HG02678 (cell line): Measurements from ENCODE around the gene ACSL4.
"Not testable (repeated sequence)": the region's sequence is repeated elsewhere in the genome, so short reads cannot be mapped to it uniquely, and the experiment has no call there.

Source experiments
- ATAC-seq: cut with Tn5 transposase; IDR thresholded peaks from one replicate; pipeline ENCODE4 v1.9.1; 2021; ENCODE audit warnings: mild to moderate bottlenecking, moderate library complexity; ENCODE audit not compliant: unreplicated experiment

The ACSL4 gene

DNA sequence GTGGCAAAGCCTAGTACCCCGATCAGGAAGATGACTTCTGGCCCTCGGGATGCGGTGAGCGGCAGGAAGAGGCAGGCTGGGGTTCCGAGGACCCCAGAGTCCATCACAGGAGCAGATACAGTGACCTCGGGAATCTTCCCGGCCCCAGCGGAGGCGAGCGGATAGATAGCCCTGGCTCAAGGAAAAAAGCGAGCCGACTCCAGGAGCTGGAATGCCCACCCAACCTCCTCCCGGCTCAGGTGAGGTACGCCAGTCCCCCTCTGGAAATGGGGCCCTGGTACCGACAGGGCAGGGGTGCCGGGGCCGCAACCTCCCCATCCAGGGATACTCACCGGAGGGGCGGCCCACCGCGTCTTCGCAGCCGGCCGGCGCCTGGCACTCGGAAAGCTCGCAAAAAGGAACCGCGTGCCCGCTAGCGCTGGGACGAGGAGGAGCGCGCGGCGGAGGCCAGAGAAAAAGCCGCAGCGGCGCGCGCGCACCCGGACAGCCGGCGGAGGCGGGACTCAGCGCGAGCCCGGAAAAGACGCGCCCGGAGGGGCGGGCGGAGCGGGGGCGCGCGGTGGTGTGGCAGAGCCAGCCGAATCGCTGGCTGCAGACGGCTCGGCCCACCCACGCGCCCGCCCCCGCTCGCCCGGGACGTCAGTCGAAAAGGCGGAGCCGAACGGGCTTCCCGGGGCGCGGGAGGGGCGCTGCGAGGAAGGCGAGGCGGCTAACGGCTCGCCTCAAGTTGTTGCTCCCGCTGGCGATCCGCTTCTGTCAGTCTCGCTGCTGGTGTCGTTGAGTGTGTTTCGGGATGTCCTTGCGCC lies at the start of gene ACSL4:
ACSL4 (minus strand) TSS at position 451 of the 806 bp plus-strand sequence. CDS start 49,894 bp downstream, outside the sequence.
- ATAC-seq = peak; percentile 85

DNA sequence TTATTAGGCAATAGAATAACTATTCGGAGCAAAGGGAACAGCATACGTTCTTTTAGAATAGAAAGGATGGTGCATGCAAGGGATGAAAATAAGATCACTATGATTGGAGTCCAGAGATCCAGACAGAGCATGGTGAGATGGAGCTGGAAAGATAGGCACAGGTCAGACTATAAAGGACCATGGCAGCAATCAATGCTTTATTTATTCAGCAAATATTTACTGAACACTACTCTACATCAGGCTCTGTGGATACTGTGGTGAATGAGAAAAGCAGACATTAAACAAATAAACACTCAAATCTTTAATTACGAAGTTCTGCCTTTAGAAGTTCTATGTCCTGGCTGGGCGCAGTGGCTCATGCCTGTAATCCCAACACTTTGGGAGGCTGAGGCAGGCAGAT lies 44.7 kb upstream of the ACSL4 start:
- ATAC-seq = no peak

DNA sequence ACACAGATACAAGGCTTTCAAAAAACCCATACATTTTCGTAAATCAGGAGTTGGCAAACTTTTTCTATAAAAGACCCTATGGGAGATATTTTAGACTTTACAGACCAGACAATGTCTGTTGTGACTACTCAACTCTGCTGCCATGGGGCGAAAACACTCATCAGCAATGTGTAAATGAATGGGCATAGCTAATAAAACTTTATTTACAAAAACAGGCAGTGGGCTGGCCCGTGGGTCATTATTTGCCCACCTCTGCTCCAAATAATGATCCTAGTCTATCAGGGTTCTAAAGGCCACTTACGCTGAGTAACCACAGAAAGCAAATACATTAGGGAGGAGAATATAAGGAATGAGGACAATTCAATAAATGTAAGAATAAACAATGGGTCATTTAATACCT lies 43.9 kb upstream of the ACSL4 start:
- no peak for ATAC-seq

DNA sequence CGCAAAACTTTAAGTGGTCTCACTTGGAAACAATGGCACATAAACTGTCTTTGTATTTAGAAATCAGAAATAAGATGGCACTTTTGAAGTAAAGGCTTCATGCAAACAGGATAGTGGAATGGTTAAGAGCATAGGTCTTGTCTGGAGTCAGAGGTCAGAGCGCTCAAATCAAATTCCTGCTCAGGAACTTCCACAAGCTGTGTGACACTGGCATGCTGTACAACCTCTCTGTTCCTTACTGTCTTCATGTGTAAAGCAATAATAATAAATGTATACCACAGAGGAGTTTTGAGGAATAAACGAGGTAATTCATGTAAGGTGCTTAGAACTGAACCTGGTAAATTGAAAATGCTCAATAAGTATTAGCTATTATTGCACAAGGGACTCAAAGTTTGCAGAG lies 43.4 kb upstream of the ACSL4 start:
- no peak for ATAC-seq

DNA sequence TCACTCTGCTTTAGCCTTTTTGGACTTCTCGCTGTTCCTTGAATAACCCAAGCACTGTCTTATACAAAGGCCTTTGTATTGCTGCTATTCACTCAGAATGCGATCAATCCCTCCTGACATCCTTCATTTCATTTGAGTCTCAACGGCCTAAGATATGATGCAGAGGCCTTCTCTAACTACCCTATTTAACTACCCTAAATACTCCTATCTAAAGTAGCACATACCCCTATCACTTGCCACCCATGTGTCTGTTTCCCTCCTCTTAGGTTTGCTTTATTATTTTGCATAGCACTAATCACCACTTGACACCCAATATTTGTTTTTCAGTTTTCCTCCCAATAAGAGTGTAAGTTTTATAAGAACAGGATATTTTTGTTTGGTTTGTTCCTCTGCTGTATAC lies 42.3 kb upstream of the ACSL4 start:
- no peak for ATAC-seq

DNA sequence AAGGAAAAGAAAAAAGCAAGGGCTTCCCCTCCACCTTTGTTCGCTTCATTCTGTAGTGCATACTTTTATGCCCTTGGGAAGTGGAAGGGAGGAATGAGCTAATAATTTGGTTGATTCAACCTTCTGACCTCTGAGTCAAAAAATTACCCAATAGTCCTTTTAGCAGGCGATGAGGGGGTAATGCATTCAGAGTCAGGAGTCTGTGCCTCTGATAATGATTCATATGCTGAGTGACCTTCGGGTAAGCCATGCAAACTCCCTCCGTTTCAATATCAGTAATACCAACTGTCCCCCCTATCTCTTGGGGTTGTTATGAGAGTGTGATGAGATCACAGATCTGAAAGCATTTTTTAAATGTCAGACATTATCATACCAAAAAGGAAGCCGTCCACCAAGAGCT lies 41.6 kb upstream of the ACSL4 start:
- ATAC-seq = peak; percentile 98

DNA sequence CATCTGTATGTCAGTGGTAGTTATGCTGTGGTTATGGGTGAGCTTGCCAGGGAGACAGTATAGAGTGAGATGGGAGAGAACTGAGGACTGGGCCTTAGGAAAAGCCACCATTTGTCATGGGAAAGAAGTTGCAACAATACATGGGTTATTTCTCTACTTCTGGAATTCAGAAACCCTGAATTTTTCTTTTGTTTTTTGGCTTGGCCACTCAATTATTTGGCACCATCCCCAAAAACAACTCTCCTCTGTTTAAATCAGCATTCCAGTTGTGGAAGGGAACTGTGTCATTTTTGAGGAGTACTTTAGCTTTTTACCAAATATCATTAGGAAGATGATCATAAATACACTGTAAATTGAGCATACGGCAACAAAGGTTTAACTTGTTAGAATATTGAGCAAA lies 41.1 kb upstream of the ACSL4 start:
- no peak for ATAC-seq

DNA sequence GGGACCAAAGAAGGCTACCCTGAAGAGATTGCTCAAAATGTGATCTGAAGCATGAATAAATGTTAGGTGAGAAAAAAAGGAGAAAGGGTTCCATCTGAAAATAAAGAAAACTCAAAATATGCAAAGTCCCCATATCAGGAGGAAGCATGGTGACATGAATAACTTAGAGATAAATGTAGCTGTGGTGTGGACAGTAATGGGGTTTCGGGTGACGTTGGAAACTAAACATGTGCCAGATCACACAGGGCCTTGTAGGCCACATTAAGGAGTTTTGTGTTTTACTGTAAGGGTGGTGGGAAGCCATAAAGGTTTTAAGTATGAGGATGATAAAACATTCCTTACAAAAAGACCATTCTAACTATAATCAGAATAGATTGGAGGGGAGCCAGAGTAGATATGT lies 40.3 kb upstream of the ACSL4 start:
- ATAC-seq = peak; percentile 59

DNA sequence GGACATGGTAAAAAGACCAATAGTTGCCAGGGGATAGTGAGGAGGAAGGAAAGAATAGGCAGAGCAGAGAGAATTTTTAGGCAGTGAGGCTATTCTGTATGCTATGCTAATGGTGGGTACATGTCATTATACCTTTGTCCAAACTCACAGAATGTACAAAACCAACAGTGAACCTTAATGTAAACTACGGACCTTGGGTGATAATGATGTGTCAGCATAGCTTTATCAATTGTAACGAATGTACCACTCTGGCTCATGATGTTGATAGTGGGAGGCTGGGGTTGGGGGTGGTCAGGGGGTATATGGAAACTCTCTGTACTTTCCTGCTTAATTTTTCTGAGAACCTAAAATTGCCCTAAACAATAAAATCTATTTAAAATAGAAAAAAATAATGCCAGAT lies 37.7 kb upstream of the ACSL4 start:
- ATAC-seq = no peak

DNA sequence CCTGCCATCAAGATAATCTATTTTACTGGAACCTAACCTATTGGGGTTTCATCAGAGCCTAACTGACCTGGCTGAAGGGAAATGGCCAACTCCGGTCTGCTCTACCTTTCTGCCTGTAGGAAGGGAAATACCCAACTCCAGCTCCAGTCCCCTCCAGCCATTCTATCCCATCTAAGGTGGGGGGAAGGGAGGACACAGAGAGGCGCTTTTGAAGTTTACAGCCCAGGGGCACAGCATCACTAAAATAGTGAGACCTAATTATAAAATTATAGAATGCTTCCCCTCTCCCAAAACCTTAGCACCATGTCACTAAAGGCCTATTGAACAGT lies 27.8 kb upstream of the ACSL4 start:
- no peak for ATAC-seq

DNA sequence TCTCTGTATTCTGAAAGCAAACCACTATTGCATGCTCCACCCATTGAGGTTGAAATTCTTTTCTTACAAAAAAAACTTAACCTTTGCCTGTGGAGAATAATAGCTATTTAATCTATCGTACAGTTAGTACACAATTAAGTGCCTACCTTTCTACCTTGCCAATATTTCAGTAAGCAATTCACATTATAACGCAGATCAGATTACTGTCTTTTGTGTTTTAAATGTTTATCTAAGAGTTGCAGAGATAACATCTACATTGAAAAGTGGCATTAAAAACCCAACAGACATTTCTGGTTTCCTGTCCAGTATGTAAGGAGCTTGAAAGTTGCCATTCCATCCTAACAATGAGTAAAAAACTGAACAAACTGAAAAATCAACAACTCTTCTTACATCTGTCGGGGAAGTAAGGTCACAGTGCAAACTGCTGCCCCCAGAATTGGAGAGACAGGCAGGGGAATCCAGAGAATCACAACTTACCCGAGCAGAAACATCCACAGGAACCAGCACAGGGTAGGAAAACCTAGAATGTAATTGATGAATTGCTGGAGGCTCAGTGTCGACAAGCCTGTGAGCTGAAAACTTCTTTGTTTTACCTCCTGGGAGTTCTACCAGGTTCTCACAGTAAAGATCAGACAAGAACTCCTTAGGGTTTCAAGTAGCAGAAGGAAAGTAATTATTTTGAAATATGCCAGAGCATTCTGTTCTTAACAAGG lies 27.3 kb upstream of the ACSL4 start:
- ATAC-seq = no peak

DNA sequence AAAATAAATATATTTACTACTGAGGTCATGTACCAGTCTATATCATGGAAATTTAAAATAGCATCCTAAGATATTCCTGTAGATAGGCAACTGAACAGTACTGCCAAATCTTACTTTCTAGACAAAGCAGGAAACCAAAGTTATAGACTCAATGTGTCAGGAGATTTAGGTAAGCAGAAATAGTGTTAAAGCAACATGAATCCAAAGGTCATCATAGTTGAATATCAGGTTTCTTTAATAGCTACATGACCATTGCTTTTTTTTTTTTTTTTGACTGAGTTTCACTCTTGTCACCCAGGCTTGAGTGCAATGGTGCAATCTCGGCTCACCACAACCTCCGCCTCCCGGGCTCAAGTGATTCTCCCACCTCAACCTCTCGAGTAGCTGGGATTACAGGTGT lies 20.2 kb upstream of the ACSL4 start:
- ATAC-seq = no peak

DNA sequence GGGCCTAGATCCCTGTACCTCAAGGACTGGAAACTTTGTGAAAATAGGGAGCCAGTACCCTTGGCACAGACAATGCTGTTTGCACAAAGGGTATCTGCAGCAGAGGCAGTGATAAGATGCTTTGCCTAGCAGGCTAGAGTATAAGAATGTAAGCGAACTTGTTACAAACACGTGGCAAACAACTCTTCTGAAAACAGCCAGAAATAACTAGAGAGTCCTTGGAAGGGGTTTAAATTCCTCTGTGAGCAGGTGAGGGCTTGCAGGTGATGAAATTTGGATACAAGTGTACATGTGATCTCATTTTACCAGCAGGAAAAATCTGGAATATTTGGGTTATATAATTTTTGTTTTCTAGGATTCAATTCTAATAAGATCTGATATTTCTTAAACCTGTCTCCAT lies 18.6 kb upstream of the ACSL4 start:
- ATAC-seq = no peak

DNA sequence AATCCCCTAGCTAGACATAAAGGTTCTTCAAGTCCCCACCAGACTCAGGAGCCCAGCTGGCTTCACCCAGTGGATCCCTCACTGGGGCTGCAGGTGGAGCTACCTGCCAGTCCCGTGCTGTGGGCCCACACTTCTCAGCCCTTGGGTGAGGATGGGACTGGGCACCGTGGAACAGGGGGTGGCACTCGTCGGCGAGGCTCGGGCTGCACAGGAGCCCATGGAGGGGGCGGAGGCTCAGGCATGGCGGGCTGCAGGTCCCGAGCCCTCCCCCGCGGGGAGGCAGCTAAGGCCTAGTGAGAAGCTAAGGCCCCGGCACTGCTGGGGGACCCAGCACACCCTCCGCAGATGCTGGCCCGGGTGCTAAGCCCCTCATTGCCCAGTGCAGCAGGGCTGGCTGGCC lies 16.1 kb upstream of the ACSL4 start:
- ATAC-seq = no peak

DNA sequence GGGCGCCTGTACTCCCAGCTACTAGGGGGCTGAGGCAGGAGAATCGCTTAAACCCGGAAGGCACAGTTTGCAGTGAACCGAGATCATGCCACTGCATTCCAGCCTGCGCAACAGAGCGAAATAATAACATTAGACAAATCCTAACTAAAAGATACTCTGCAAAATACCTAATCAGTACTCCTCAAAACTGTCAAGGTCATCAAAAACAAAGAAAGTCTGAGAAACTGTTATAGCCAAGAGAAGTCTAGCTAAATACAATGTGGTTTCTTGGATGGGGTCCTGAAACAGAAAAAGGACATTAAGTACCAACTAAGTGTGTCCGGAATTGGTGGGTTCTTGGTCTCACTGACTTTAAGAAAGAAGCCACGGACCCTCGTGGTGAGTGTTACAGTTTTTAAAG lies 14.6 kb upstream of the ACSL4 start:
- no peak for ATAC-seq

DNA sequence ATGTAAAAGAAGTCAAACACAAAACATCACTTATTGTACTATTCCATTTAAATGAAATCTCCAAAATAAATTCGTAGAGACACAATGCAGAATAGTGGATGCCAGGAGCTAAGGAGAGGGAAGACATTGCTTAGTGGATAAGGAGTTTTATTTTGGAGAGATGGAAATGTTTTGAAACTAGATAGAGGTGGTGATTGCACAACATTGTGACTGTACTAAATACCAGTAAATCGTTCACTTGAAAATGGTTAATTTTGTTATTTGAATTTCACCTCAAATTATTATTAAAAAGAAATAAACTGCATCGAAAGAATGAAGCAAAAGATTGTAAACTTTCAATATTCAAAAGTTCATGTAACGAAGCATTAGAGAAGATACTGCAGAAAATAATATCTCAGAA lies 9.7 kb upstream of the ACSL4 start:
- no peak for ATAC-seq

DNA sequence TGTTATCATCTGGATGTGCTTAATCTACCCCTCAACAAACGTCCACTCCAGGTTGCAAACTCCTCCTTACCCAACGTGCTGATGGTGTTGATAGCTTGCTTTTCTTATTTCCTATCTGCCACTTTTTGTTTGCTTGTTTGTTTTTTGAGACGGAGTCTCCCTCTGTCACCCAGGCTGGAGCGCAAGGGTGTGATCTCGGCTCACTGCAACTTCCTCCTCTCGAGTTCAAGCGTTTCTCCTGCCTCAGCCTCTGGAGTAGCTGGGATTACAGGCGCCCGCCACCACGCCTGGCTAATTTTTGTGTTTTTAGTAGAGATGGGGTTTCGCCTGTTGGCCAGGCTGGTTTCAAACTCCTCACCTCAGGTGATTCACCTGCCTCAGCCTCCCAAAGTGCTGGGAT lies 7.8 kb upstream of the ACSL4 start:
- ATAC-seq = not testable (repeated sequence)

DNA sequence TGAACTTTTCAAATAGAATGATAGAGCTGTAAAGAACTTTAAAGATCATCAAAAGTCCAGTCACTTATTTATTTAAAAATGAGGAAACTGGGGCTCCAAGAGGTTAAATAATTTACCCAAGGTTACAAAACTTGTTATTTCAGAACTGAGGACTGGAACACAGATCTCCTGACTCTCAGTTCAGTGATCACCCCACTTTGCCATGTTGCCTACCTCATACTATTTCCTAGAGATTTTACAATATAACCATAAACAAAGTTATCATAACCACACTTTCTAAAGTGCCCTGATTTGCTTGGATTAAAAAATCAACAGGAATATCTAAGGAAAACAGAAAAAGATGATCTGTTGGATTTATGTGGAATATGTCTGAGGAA lies 7.4 kb upstream of the ACSL4 start:
- no peak for ATAC-seq

DNA sequence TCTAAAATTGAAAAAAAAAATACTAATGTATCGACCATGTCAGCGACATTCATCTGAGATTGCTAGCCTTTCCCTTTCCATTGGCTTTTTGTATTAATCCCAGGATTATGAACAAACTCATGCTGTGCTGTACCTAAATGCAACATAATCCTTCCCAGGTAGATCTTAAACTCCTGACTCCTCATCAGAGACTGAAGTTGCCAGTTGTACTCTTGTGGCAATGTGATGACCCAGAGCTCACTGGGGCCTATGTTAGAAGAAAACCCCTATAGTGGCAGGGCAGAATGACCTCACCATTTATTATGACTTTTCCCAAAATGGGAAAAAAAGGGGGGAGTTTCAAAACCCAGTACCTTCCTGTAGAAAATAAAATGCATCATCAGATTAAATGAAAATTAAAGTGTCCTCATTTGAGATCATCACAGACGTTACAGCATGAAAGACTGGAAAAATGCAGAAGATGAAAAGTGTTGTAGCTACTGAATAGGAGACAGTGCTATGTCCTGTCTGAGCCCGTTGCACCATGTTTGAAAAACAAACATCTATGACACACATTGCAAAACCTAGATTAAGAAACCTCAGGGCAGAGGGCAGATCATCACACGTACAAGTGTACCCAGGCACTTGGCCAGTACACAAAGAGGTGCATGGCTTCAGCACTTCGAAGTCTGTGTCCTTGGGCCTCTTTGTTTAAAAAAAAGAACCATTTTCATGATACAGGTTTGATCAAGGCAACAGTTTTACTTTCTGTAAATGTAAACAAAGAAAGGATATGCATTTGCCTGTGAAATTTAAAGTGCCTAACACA lies 6.8 kb upstream of the ACSL4 start:
- ATAC-seq = no peak

DNA sequence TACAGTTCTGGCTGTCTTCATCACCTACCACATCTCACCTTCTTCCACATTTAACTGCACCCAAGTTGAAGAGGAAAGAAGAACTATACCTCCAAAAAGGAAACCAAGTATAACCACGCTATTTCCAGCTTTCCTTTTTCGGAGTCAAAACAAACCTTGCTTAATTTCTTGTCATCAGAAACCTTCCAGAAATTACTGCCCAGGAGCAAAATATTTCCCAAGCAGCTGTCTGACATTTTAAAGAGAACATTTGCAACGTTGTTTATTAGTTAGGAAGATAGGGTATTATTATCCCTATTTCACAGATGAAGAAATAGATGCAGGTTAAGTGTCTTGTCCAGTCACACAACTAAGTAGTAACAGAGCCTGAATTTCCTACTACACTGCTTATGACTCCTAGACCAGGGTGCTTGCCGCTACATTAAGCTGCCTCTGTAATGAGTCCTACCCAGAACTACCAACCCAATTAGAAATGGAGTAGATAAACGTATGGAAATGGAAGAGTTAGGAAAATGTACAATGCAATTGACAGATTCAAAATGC lies 2.2 kb upstream of the ACSL4 start:
- no peak for ATAC-seq

DNA sequence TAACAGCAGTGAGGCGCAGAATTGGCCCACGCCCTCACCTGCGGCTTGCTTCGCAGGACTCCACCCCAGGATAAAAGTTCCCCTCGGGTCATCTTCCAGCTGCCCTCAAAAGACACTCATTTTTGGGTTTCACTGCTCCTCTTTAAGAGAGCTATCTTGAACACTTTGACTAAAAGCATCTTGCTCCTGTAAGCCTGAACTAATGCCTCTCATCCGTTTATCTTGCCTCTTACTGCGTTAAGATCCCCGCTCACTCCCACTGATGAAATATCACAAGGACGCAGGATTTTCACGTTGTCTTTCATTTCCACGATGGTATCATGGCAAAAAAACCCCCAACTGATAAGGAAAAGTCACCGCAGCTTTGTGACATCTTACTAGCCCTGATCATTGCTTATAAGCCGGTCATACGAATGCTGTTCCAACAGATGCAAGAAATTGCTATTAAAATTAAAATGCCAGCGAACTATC lies 591 bp upstream of the ACSL4 start:
- ATAC-seq = no peak
